AG04450 (cell line): ENCODE data around the gene ENKD1. TPM values are rescaled to one million over a fixed set of nuclear protein-coding genes. Genes with fewer than 3 reads are reported as not detected.

Experiments
- CTCF ChIA-PET: fragments of 300-600, 350-600 bp; formaldehyde crosslinking; extraction: SDS; loops from one replicate; lab custom pipeline; 2022; ENCODE audit warnings: antibody characterized with exemption, inconsistent platforms; lab: Charles Lee
- POLR2A ChIA-PET: fragments of 350-600 bp; formaldehyde crosslinking; extraction: SDS; loops from one replicate; lab custom pipeline; 2021; ENCODE audit warnings: antibody characterized with exemption, inconsistent platforms; lab: Yijun Ruan, JAX
- DNase-seq: peaks from one replicate; pipeline ENCODE4 v3.0.0-alpha.2; 2011; ENCODE audit warnings: low read depth, low spot score
- H3K27ac ChIP-seq: one replicate; pipeline ENCODE4 v1.5.1; 2012; ENCODE audit warnings: low read depth, low read length, control low read depth
- H3K27me3 ChIP-seq: one replicate; pipeline ENCODE4 v1.6.0; 2012; ENCODE audit warnings: low read length; ENCODE audit not compliant: control insufficient read depth, insufficient read depth
- H3K4me3 ChIP-seq: 2 replicates; pipeline ENCODE4 v1.5.1; 2011; ENCODE audit warnings: mild to moderate bottlenecking, low read depth, low read length, control low read depth
- H3K9me3 ChIP-seq: 2 replicates; pipeline ENCODE4 v1.5.1; 2012; ENCODE audit warnings: low read length; ENCODE audit not compliant: control insufficient read depth, insufficient read depth
- CTCF ChIP-seq: IDR thresholded peaks from 2 replicates; pipeline ENCODE4 v1.5.1; 2011; ENCODE audit warnings: low read depth, low read length, control low read depth, inconsistent platforms
- polyA plus RNA-seq: library from polyadenylated mRNA; depleted of rRNA; stranded (reverse); fragments of >200 nt; gene quantifications from 2 replicates; pipeline ENCODE4 v1.2.3, GENCODE V29; 2011

Gene ENKD1
- polyA plus RNA-seq, 1 experiment = 3.6 TPM

- TF ChIP-seq CTCF = peak; percentile 26
- DNase-seq = no peak
- CTCF ChIA-PET = interaction anchor here (1.2 kb wide), 1 partner anchor 106 kb away, joined by 4 read pairs; no protein-coding TSS in a partner anchor
- H3K9me3 ChIP-seq = no peaks in the 10 kb centered on the region; the same call in 1 of the 2 replicates
- peak overlapping the region; percentile 58 for H3K4me3 ChIP-seq
- H3K27me3 ChIP-seq = peaks cover 38% of the 10 kb centered on the region
- no peak overlapping the region for H3K27ac ChIP-seq
- POLR2A ChIA-PET = no interaction called here
These were observed 13.3 kb downstream of the ENKD1 start for GRCh38 chr16:67653128-67653788.

- TF ChIP-seq CTCF = no peak
- Histone ChIP-seq H3K27me3 (peaks cover 38% of the 10 kb centered on the region), H3K4me3 (peak overlapping the region; percentile 50), H3K27ac (no peak overlapping the region), H3K9me3 (no peaks in the 10 kb centered on the region; the same call in 1 of the 2 replicates)
- no peak for DNase-seq
- CTCF ChIA-PET = interaction anchor here (1.2 kb wide), 1 partner anchor 105 kb away, joined by 4 read pairs; no protein-coding TSS in a partner anchor
- POLR2A ChIA-PET = interaction anchor here (0.8 kb wide), 1 partner anchor 89 kb away, joined by 4 read pairs; no protein-coding TSS in a partner anchor
These were observed 13.9 kb downstream of the ENKD1 start for GRCh38 chr16:67652578-67653127.

GRCh38 chr16:67651847-67652246, 14.7 kb downstream of the ENKD1 start:
- CTCF ChIA-PET = interaction anchor here (1.2 kb wide), 1 partner anchor 105 kb away, joined by 4 read pairs; no protein-coding TSS in a partner anchor
- Histone ChIP-seq H3K27ac (no peak overlapping the region), H3K27me3 (peaks cover 44% of the 10 kb centered on the region), H3K4me3 (no peak overlapping the region), H3K9me3 (no peaks in the 10 kb centered on the region; the same call in 1 of the 2 replicates)
- DNase-seq = no peak
- TF ChIP-seq CTCF = no peak
- POLR2A ChIA-PET = interaction anchor here (0.8 to 3.4 kb wide), 2 partner anchors 8 to 89 kb away, joined by 4 to 12 read pairs; partner anchors contain the start of gene ACD

- Histone ChIP-seq H3K4me3 (no peak overlapping the region), H3K27me3 (peaks cover 50% of the 10 kb centered on the region), H3K9me3 (no peaks in the 10 kb centered on the region; the same call in 1 of the 2 replicates), H3K27ac (no peak overlapping the region)
- CTCF ChIA-PET = interaction anchor here (1.1 to 10.2 kb wide), 2 partner anchors 104 to 130 kb away, joined by 3 to 75 read pairs; no protein-coding TSS in a partner anchor
- POLR2A ChIA-PET = interaction anchor here (3.4 kb wide), 1 partner anchor 9 kb away, joined by 12 read pairs; the partner anchor contains the start of gene ACD
- DNase-seq = no peak
- TF ChIP-seq CTCF = no peak
These were observed 15.5 kb downstream of the ENKD1 start for GRCh38 chr16:67651039-67651438.
